PFSK-1 (cell line): Measurements from ENCODE around the gene ERAS.

Experiments used
- FOXP2 ChIP-seq: optimal IDR thresholded peaks from 2 replicates; pipeline ENCODE3; 2011; ENCODE audit warnings: borderline replicate concordance, control low read depth, inconsistent platforms; ENCODE audit not compliant: insufficient read depth; ENCODE audit errors: extremely low read length, extremely low read depth
- POLR2AphosphoS5 ChIP-seq: IDR thresholded peaks from 2 replicates; pipeline ENCODE4 v1.6.1; 2012; ENCODE audit warnings: low read depth, mild to moderate bottlenecking, control low read depth, low read length, moderate library complexity
- SIN3A ChIP-seq: IDR thresholded peaks from 2 replicates; pipeline ENCODE4 v1.6.1; 2012; ENCODE audit warnings: mild to moderate bottlenecking, low read length, moderate library complexity, borderline replicate concordance; ENCODE audit not compliant: insufficient read depth
- TAF1 ChIP-seq: IDR thresholded peaks from 2 replicates; pipeline ENCODE4 v1.6.1; 2012; ENCODE audit warnings: low read length, control low read depth, borderline replicate concordance; ENCODE audit not compliant: insufficient read depth
- TF ChIP-seq, protein P1 (sequence below), 2 experiments: IDR thresholded peaks; 2 replicates each; pipeline versions ENCODE4 v1.6.1 to v1.8.0; 2011 to 2012; ENCODE audit warnings: low read depth in 2 of 2, low read length in 2 of 2, control low read depth in 1 of 2, inconsistent platforms in 1 of 2, mild to moderate bottlenecking in 1 of 2, moderate library complexity in 1 of 2; ENCODE audit not compliant: insufficient read depth in 1 of 2

Gene ERAS

DNA sequence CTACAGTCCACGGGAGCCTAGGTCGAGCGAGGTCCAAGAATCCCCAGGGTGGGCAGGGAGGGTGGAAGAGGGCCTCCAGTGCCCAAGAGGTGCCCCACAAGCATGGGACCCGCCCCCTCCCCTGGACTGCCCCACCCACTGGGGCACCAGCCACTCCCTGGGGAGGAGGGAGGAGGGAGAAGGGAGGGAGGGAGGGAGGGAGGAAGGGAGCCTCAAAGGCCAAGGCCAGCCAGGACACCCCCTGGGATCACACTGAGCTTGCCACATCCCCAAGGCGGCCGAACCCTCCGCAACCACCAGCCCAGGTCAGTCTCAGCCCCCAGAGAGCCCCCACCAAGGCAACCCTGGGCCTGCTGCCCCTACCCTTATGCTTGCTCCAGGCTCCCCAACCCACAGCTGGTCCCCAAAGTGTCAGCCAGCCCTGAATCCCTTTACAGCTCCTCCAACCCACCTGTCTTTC is 39.9 kb upstream of the ERAS start, which contains the start of gene GATA1:
TSS of gene GATA1 (plus strand) at position 250 of the 460 bp plus-strand sequence. CDS start 4,520 bp downstream, outside the sequence.
- TF ChIP-seq POLR2AphosphoS5 (no peak), SIN3A (no peak), TAF1 (no peak), FOXP2 (no peak)
- TF ChIP-seq, protein P1, sequence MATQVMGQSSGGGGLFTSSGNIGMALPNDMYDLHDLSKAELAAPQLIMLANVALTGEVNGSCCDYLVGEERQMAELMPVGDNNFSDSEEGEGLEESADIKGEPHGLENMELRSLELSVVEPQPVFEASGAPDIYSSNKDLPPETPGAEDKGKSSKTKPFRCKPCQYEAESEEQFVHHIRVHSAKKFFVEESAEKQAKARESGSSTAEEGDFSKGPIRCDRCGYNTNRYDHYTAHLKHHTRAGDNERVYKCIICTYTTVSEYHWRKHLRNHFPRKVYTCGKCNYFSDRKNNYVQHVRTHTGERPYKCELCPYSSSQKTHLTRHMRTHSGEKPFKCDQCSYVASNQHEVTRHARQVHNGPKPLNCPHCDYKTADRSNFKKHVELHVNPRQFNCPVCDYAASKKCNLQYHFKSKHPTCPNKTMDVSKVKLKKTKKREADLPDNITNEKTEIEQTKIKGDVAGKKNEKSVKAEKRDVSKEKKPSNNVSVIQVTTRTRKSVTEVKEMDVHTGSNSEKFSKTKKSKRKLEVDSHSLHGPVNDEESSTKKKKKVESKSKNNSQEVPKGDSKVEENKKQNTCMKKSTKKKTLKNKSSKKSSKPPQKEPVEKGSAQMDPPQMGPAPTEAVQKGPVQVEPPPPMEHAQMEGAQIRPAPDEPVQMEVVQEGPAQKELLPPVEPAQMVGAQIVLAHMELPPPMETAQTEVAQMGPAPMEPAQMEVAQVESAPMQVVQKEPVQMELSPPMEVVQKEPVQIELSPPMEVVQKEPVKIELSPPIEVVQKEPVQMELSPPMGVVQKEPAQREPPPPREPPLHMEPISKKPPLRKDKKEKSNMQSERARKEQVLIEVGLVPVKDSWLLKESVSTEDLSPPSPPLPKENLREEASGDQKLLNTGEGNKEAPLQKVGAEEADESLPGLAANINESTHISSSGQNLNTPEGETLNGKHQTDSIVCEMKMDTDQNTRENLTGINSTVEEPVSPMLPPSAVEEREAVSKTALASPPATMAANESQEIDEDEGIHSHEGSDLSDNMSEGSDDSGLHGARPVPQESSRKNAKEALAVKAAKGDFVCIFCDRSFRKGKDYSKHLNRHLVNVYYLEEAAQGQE (IDR thresholded peaks at IDR 0.05; ENCODE audit: insufficient read depth in 1 of 2, low read depth in 2 of 2, low read length in 2 of 2) = no peak

DNA sequence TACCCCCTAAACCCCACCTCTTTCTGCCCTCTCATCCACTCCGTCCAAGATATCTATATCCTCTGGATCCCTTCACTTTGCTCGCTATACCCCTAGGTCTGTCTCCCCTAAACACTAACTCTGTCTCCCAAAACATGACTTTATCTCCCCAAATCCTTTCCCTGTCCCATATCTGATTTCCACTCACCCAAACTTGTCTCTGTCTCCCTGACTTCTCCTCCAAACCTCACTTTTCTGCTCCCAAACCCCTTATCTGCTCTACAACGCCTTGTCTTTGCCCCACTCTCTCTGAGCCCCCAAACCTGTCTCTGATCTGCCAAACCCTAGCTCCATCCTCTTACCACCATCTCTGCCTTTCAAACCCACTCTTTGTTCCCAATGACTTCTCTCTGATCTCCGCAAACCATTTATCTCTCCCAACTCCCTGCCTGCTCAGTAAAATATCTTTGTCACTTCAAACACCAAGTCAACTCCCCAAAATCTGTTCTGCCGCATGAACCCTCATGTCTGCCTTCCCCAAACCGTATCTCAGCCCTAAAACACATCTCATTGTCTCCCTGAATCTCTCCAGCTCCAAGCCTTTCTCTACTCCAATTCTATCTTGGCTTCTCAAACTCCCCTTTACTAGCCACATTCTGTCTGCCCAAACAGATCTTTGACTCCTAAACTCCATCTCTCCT is 39.3 kb upstream of the ERAS start:
- no peak for TF ChIP-seq TAF1
- TF ChIP-seq SIN3A = no peak
- no peak for TF ChIP-seq FOXP2
- TF ChIP-seq POLR2AphosphoS5 = no peak

DNA sequence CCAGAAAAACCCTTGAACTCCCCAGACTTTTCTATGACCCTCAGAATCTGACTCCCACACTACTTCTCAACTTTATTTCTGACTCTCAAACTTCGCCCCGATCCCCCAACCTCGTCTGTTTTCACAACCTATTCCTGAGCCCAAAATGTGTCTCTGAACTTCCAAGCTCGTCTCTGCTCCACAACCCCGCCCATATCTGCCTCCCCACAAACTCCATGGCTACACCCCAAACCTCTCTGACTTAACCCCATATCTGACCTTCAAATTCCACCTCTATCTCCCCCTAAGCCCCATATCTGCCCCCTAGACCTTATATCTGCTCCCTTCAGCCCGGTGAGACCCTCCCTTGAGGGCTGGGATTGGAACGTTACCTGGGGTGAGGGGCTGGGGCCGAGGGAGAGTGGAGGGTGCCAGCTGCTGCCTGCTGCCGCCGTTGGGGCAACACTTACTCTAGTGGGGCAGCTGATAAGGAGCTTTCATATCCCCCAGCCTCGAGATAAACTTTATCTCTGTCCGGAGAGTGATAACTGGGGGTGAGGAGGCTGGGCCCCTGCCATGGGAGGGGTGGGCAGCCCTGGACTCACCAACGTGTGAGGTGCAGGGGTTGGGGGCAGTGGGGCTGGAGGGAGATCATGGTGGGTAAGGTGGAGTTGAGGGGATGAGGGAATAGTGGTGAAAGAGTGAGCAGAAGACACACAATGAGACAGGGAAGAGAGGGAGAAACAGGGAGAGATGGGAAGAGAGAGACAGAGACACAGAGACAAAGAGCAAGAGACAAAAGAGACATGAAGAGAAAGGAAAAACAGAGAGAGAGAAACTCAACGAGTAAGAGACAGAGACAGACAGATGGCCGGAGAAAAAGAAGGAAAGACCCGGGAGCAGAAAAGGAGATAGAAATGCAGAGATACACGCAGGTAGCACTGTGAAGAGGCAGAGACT is 38.5 kb upstream of the ERAS start:
- TF ChIP-seq POLR2AphosphoS5 (no peak), TAF1 (no peak)
- TF ChIP-seq, protein P1 (IDR thresholded peaks at IDR 0.05; ENCODE audit: insufficient read depth in 1 of 2, low read depth in 2 of 2, low read length in 2 of 2) = no peak

DNA sequence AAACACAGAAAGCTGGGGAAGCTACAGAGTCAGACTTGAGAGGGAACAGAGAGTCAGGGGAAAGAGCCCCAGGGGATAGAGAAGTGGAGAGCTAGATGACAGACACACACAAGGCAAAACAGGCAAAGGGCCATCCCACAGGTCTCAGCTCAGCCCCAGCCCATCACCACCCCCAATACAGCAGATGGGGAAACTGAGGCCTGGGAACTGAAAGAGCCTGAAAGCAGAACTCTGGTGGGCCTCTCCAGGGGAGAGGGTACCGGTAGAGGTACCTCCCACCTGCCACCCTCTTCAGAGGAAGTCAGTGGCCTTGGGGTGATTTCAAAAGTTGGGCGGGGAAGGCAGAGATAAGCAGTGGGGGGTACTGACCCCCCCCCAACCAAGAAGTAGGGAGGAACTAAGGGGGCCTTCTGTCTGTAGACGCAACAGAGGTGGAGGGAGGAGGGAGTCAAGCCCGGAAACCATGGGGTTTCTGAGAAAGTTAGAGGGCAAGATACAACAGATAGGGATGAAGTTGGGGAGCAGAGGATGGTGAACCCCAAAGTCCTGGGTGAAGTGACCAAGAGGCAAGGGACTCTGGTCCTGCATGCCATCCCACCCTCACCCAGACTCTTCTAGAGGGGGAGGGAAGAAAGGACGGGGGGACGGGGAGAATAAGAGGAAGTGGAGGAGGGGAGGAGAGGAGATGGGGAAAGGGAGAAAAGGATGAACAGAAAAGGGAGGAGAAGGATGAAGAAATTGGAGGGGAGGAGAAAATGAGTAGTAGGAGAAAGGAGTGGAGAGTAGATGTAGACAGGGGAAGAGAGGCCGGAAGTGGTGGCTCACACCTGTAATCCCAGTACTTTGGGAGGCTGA is 36.7 kb upstream of the ERAS start:
- TF ChIP-seq, protein P1 (IDR thresholded peaks at IDR 0.05; ENCODE audit: insufficient read depth in 1 of 2, low read depth in 2 of 2, low read length in 2 of 2) = no peak
- TF ChIP-seq TAF1 (no peak), POLR2AphosphoS5 (no peak), SIN3A (no peak), FOXP2 (no peak)

DNA sequence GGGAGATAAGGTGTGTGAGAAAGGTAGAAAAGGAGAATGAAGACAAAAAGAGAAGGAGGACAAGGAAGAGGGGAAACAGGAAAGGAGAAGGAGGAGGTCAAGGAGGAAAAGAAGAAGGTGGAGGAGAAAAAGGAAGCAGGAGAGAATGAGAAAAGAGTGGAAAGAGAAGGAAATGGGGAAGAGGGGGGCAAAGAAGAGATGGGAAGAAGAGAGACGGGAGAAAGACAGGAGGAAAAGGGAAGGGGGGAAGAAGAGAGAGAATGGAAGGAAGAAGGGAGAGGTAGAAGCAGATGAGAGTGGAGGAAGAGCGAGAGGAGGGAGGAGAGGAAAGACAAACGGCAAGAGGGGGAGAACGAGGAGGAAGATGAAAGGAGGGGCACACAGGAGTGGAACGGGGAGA is 35.8 kb upstream of the ERAS start:
- TF ChIP-seq, protein P1 (IDR thresholded peaks at IDR 0.05; ENCODE audit: insufficient read depth in 1 of 2, low read depth in 2 of 2, low read length in 2 of 2) = no peak
- TF ChIP-seq SIN3A = no peak
- no peak for TF ChIP-seq TAF1
